22Rv1 (cell line): Measurements from ENCODE around the gene MMP20.

Experiments
- H3K27ac ChIP-seq: fragments of 450-650 bp; 2 replicates; pipeline ENCODE4 v1.5.1; 2017
- CTCF ChIP-seq: fragments of 450-650 bp; IDR thresholded peaks from 2 replicates; pipeline ENCODE4 v1.5.1; 2017; ENCODE audit warnings: mild to moderate bottlenecking
- ZFX ChIP-seq: fragments of 450-650 bp; IDR thresholded peaks from 2 replicates; pipeline ENCODE4 v1.6.1; 2017; ENCODE audit warnings: antibody characterized with exemption, borderline replicate concordance

Gene MMP20

GRCh38 chr11:102604875-102605274 is 20.3 kb downstream of the MMP20 start:
- TF ChIP-seq ZFX = no peak
- no peak for TF ChIP-seq CTCF
- no peak overlapping the region for H3K27ac ChIP-seq

GRCh38 chr11:102604011-102604410 is 21.1 kb downstream of the MMP20 start:
- no peak for TF ChIP-seq ZFX
- no peak for TF ChIP-seq CTCF
- no peak overlapping the region for H3K27ac ChIP-seq

- H3K27ac ChIP-seq = no peak overlapping the region
- TF ChIP-seq ZFX (no peak), CTCF (no peak)
These were observed 21.6 kb downstream of the MMP20 start for GRCh38 chr11:102603576-102603975.

- TF ChIP-seq ZFX (no peak), CTCF (no peak)
- no peak overlapping the region for H3K27ac ChIP-seq
These were observed 22.0 kb downstream of the MMP20 start for GRCh38 chr11:102603091-102603490.

GRCh38 chr11:102600666-102601065 is 24.5 kb downstream of the MMP20 start:
- H3K27ac ChIP-seq = no peak overlapping the region
- TF ChIP-seq CTCF (no peak), ZFX (no peak)

GRCh38 chr11:102599642-102600261 is 25.4 kb downstream of the MMP20 start:
- TF ChIP-seq CTCF (no peak), ZFX (no peak)
- no peak overlapping the region for H3K27ac ChIP-seq

- H3K27ac ChIP-seq = no peak overlapping the region
- TF ChIP-seq CTCF = no peak
- TF ChIP-seq ZFX = no peak
These were observed 26.9 kb downstream of the MMP20 start for GRCh38 chr11:102598272-102598671.
